DMS53 treated with DMSO at 0.1 percent for 48 hours (cell line): ENCODE data around the gene WDR37.

Experiments used
- DNase-seq: peaks from one replicate; lab custom pipeline; 2025; ENCODE audit not compliant: unreplicated experiment; lab: John Stamatoyannopoulos, UW

The WDR37 gene

GRCh38 chr10:1180836-1181235 is 124.7 kb downstream of the WDR37 start:
- no peak for DNase-seq
